Endothelial cell of umbilical vein (primary cell): ENCODE results near the gene DCAF11. TPM values are rescaled to one million over a fixed set of nuclear protein-coding genes. Genes with fewer than 3 reads are reported as not detected.

ENCODE experiments used
- BruUV-seq: library from RNA; stranded (reverse); fragments of 400-500 nt; replicated peaks from 2 replicates; lab custom pipeline; 2021; lab: Mats Ljungman, UMichigan
- CTCF ChIA-PET: fragments of 300-600, 350-600 bp; sonication (Branson Sonifier 250); formaldehyde crosslinking; loops from one replicate; lab custom pipeline; 2021; ENCODE audit warnings: antibody characterized with exemption, inconsistent platforms; lab: Charles Lee
- POLR2A ChIA-PET: fragments of 300-600, 350-600 bp; sonication (Branson Sonifier 250); formaldehyde crosslinking; loops from one replicate; lab custom pipeline; 2021; ENCODE audit warnings: antibody characterized with exemption, inconsistent platforms; lab: Charles Lee
- DNase-seq: peaks from one replicate; pipeline ENCODE4 v3.0.0-alpha.2; 2011; ENCODE audit warnings: low read depth, low spot score
- FAIRE-seq: peaks from 2 replicates; lab custom pipeline; 2011; peaks lifted over from hg19 to GRCh38; lab: Jason Lieb, UNC
- H2AFZ ChIP-seq: 2 replicates; pipeline ENCODE4 v1.6.0; 2012; ENCODE audit warnings: low read depth, low read length, control low read depth, inconsistent platforms
- H3K27ac ChIP-seq: 2 replicates; pipeline ENCODE4 v1.5.1; 2011; ENCODE audit warnings: low read depth, mild to moderate bottlenecking, control low read depth, low read length, moderate library complexity; ENCODE audit not compliant: insufficient read depth
- H3K27me3 ChIP-seq, 2 experiments: 2 replicates each; pipeline versions ENCODE4 v1.6.0 to v1.6.1; 2011; ENCODE audit warnings: low read length in 2 of 2, mixed read lengths in 1 of 2; ENCODE audit not compliant: control insufficient read depth in 2 of 2, insufficient read depth in 2 of 2
- H3K36me3 ChIP-seq, 2 experiments: 2 replicates in 1 of 2; 3 replicates in 1 of 2; pipeline ENCODE4 v1.5.1; 2011; ENCODE audit warnings: low read length in 2 of 2, mild to moderate bottlenecking in 1 of 2, moderate library complexity in 1 of 2; ENCODE audit not compliant: control insufficient read depth in 2 of 2, insufficient read depth in 2 of 2; ENCODE audit errors: extremely low read depth in 1 of 2
- H3K4me1 ChIP-seq: 3 replicates; pipeline ENCODE4 v1.5.1; 2011; ENCODE audit warnings: mild to moderate bottlenecking, low read length; ENCODE audit not compliant: control insufficient read depth, insufficient read depth; ENCODE audit errors: extremely low read depth
- H3K4me2 ChIP-seq: 2 replicates; pipeline ENCODE4 v1.6.1; 2011; ENCODE audit warnings: low read length, control low read depth, mixed read lengths; ENCODE audit not compliant: insufficient read depth
- H3K4me3 ChIP-seq, 3 experiments: fragments of 200-600 bp in 1 of 3; sonication (generic), shearing (Covaris generic) in 1 of 3; replicated peaks in 1 of 3; 2 replicates each; pipeline ENCODE4 v1.5.1; 2011 to 2016; ENCODE audit warnings: control low read depth in 3 of 3, low read length in 3 of 3, mild to moderate bottlenecking in 2 of 3, inconsistent platforms in 1 of 3, low read depth in 1 of 3, moderate library complexity in 1 of 3; ENCODE audit not compliant: insufficient read depth in 1 of 3
- H3K79me2 ChIP-seq: 2 replicates; pipeline ENCODE4 v1.6.0; 2012; ENCODE audit warnings: low read length, inconsistent platforms; ENCODE audit not compliant: control insufficient read depth, insufficient read depth
- H3K9ac ChIP-seq: replicated peaks from 2 replicates; pipeline ENCODE3; 2011; ENCODE audit warnings: low read length, control low read depth; ENCODE audit not compliant: insufficient read depth; ENCODE audit errors: extremely low read depth
- H3K9me1 ChIP-seq: replicated peaks from 3 replicates; pipeline ENCODE4 v1.6.0; 2011; ENCODE audit warnings: mild to moderate bottlenecking, low read length; ENCODE audit not compliant: control insufficient read depth, insufficient read depth; ENCODE audit errors: extremely low read depth
- H3K9me3 ChIP-seq: replicated peaks from 2 replicates; pipeline ENCODE4 v1.5.1; 2012; ENCODE audit warnings: low read length, inconsistent platforms; ENCODE audit not compliant: control insufficient read depth, insufficient read depth
- H4K20me1 ChIP-seq: replicated peaks from 2 replicates; pipeline ENCODE3; 2011; ENCODE audit warnings: mild to moderate bottlenecking, low read length; ENCODE audit not compliant: control insufficient read depth, insufficient read depth; ENCODE audit errors: extremely low read depth
- CTCF ChIP-seq, 2 donors: IDR thresholded peaks; 1 replicate in 1 of 2; 2 replicates in 1 of 2; pipeline ENCODE4 v1.5.1; 2011; ENCODE audit warnings: low read length in 2 of 2, mild to moderate bottlenecking in 2 of 2, moderate library complexity in 2 of 2, control low read depth in 1 of 2, inconsistent platforms in 1 of 2, low read depth in 1 of 2; ENCODE audit not compliant: insufficient read depth in 1 of 2; ENCODE audit errors: extremely low read depth in 1 of 2
- EZH2 ChIP-seq: IDR thresholded peaks from 2 replicates; pipeline ENCODE4 v1.6.1; 2012; ENCODE audit warnings: borderline replicate concordance, low read depth, mild to moderate bottlenecking, moderate library complexity, low read length, inconsistent platforms; ENCODE audit not compliant: severe bottlenecking
- FOS ChIP-seq: IDR thresholded peaks from 2 replicates; pipeline ENCODE4 v1.6.1; 2011; ENCODE audit warnings: mild to moderate bottlenecking, low read length, moderate library complexity, borderline replicate concordance; ENCODE audit not compliant: insufficient read depth
- GATA2 ChIP-seq: IDR thresholded peaks from 2 replicates; pipeline ENCODE4 v1.7.0; 2011; ENCODE audit warnings: low read depth, mild to moderate bottlenecking, moderate library complexity, mixed read lengths, low read length; ENCODE audit not compliant: insufficient read length, insufficient read depth
- JUN ChIP-seq: IDR thresholded peaks from 2 replicates; pipeline ENCODE4 v1.6.1; 2011; ENCODE audit warnings: borderline replicate concordance, low read depth; ENCODE audit not compliant: insufficient read length, insufficient read depth
- MAX ChIP-seq: IDR thresholded peaks from 2 replicates; pipeline ENCODE4 v1.6.1; 2011; ENCODE audit not compliant: insufficient read depth, insufficient read length
- MYC ChIP-seq: IDR thresholded peaks from one replicate; pipeline ENCODE4 v1.6.1; 2011; ENCODE audit warnings: mild to moderate bottlenecking, low read depth, low read length
- POLR2A ChIP-seq: IDR thresholded peaks from 2 replicates; pipeline ENCODE4 v1.6.1; 2012; ENCODE audit warnings: low read depth, mild to moderate bottlenecking, control low read depth, low read length
- POLR2AphosphoS5 ChIP-seq: IDR thresholded peaks from 2 replicates; pipeline ENCODE4 v1.6.1; 2012; ENCODE audit warnings: low read depth, mild to moderate bottlenecking, control low read depth, low read length, moderate library complexity; ENCODE audit not compliant: insufficient read depth
- dilution Hi-C: fragments of 300-500 bp; cut with MboI; formaldehyde crosslinking; loops from one replicate; pipeline ENCODE4 v1.15.0; 2019; ENCODE audit warnings: low sequenced_read_pairs; ENCODE audit not compliant: extremely low pct_ligation_motif_present
- intact Hi-C: fragments of 100-400 bp; cut with micrococcal nuclease; formaldehyde crosslinking; loops from one replicate; pipeline ENCODE4 v1.10.0; 2022
- polyA plus RNA-seq, 4 experiments: library from polyadenylated mRNA; depleted of rRNA in 3 of 4; stranded (reverse) in 3 of 4; unstranded in 1 of 4; fragments of >200 nt; gene quantifications; 2 replicates each; pipeline versions ENCODE4 v1.2.1 to v1.2.3, GENCODE V29; 2011 to 2012; ENCODE audit warnings: missing spikeins in 1 of 4
- total RNA-seq: library from RNA; stranded (reverse); gene quantifications from 2 replicates; pipeline ENCODE4 v1.2.3, GENCODE V29; 2021

The DCAF11 gene
- total and polyA plus RNA-seq, 2 donors (not counting 3 experiments of a cell fraction or from before 2014, with no cell fraction given), result 37.3 to 38.5 TPM

- BruUV-seq, result no TSS peak
- H3K27me3 ChIP-seq, result peaks cover 23 to 32% of the 10 kb centered on the region in 2 experiments
- H2AFZ ChIP-seq, result no peak overlapping the region
- H4K20me1 ChIP-seq, result no peaks in the 10 kb centered on the region
- intact Hi-C loops, result no loop called here
- H3K9me3 ChIP-seq, result no peaks in the 10 kb centered on the region
- dilution Hi-C loops, result no loop called here
- H3K4me2 ChIP-seq, result no peak overlapping the region
- no peak for DNase-seq
- no peaks in the 10 kb centered on the region for H3K4me1 ChIP-seq
- H3K27ac ChIP-seq, result no peak overlapping the region
- CTCF ChIA-PET, result interaction anchor here (5.7 kb wide), 1 partner anchor 20 kb away, joined by 51 read pairs; no protein-coding TSS in a partner anchor
- POLR2A ChIA-PET, result no interaction called here
- H3K79me2 ChIP-seq, result no peaks in the 10 kb centered on the region
- no peak overlapping the region for H3K9ac ChIP-seq
- H3K9me1 ChIP-seq, result no peaks in the 10 kb centered on the region
- TF ChIP-seq EZH2 (no peak), GATA2 (no peak), JUN (no peak), POLR2A (no peak), CTCF (IDR thresholded peaks at IDR 0.05; ENCODE audit: extremely low read depth in 1 of 2, insufficient read depth in 1 of 2, low read depth in 1 of 2, low read length in 2 of 2) (no peak), MAX (no peak), POLR2AphosphoS5 (no peak), MYC (no peak), FOS (no peak)
- no peak for FAIRE-seq
- no peaks in the 10 kb centered on the region for H3K36me3 ChIP-seq
- H3K4me3 ChIP-seq, result no peak overlapping the region
Measured at GRCh38 chr14:24078146-24078545, 36.4 kb upstream of the DCAF11 start.
